Stomach (tissue), 4 donors: ENCODE data around the gene SAXO1.

ENCODE experiments used
- CTCF ChIP-seq, 7 experiments: fragments of 450-650 bp in 4 of 7; fragments of 200-600 bp in 3 of 7; sonication (generic) in 3 of 7; IDR thresholded peaks; one replicate each; pipeline ENCODE4 v1.5.1; 2016 to 2019; ENCODE audit warnings: antibody characterized with exemption in 7 of 7, control low read depth in 2 of 7, mild to moderate bottlenecking in 1 of 7
- POLR2A ChIP-seq, 4 donors: fragments of 450-650 bp; IDR thresholded peaks; one replicate each; pipeline ENCODE4 v1.6.1; 2016; ENCODE audit warnings: antibody characterized with exemption in 4 of 4, control low read depth in 2 of 4, mild to moderate bottlenecking in 1 of 4, moderate library complexity in 1 of 4

GRCh38 chr9:18935541-18935940, 97.5 kb downstream of the SAXO1 start:
- TF ChIP-seq CTCF (IDR thresholded peaks at IDR 0.05) (no peak), POLR2A (IDR thresholded peaks at IDR 0.05) (no peak)
